HG03175 (cell line): ENCODE results near the gene ZNF630.
"Not testable (repeated sequence)": the region's sequence is repeated elsewhere in the genome, so short reads cannot be mapped to it uniquely, and the experiment has no call there.

Source experiments
- ATAC-seq: cut with Tn5 transposase; IDR thresholded peaks from one replicate; pipeline ENCODE4 v1.9.1; 2021; ENCODE audit warnings: mild to moderate bottlenecking, moderate library complexity; ENCODE audit not compliant: unreplicated experiment

ZNF630 gene

DNA sequence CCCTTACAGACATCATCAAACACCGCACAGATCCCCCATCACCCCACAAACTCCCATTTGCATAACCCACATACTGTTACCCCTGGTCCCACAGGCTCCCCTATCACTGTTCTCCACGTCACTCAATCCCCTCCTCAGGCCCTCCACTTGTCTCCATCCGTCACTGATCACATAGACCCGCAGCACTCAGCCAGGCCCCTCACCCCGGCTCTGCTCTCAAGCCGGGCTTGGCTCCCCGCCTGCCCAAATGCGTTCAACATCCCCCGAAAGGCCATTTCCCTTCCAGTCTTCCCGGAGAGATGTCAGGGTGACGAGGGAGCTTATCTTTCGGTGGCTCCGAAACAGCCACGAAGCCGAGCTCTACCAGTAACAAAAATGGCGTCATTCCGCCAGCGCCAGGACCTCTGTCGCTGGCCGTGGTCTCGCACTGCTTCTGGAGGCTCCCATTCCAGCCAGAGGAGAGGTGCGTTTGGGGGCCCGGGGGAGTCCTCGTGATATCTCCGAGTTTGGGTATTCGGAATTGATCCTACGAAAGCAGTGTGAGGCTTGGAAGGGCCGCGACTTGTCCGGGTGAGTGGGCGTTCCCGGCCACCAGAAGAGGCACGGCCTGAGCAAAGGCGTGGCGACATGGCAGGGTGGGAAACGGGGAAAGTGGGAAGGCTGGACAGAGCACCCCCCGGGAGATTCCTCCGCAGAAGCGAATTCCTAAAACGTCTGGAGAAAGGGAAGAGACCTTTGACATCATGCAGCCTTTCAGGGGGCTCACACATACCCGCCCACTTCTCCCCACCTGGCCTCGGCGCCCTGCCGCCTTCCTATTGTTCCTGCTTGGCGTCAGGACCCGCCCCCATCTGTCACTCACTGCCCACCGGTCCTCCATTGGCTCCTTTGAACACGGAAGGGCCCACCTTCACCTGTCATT is at the start of gene ZNF630:
ZNF630 (minus strand) TSS at position 577 of the 922 bp plus-strand sequence. CDS start 4,754 bp downstream, outside the sequence.
- ATAC-seq: peak; percentile 80

DNA sequence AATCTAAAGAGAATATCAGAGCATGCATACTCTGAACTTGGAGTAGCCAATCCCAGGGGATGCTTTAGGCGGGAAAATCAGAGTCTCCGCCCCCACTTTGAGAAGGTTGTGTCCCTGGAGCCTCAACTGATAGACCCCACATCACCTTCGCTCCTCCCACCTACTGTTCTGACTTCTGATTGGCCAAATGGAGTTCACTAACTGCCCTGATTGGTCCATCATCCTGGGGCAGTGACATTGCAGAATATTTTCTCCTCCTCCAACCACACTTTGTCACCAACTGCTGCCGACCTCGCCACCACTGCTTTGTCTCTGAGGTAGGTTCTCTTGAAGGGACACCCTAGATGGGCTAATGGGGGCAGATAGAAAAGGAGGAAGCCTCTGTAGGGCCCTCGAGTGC is 36.3 kb upstream of the ZNF630 start:
- no peak for ATAC-seq

DNA sequence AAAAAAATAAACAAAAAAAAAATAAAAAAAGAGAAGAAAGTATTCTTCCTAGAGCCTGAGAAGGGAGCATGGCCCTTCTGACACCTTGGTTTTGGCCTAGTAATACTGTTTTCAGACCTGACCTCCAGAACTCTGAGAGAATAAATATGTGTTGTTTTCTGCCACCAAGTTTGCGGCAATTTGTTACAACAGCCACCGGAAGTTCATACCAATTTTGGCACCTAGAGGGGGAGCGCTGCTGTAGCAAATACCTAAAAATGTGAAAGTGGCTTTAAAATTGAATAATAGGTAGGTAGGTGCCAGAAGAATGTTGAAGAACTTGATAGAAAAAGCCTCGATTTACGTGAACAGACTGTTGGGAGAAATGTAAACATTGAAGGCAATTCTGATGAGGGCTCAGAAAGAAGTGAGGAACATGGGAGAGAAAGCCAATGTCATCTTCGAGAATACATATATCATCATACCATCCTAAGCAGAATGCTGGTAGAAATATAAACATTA is 31.5 kb upstream of the ZNF630 start:
- no peak for ATAC-seq

DNA sequence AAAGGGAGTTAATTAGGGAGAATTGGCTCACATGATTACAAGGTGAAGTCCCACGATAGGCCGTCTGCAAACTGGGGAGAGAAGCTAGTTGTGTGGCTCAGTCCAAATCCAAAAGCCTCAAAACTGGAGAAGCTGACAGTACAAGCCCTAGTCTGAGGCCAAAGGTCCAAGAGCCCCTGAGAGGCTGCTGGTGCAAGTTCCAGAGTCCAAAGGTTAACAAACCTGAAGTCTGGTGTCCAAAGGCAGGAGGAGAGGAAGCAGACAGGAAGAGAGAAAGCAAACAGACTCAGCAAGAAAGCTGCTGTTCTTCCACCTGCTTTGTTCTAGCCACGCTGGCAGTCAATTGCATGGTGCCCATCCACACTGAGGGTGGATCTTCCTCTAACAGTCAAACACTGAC is 30.0 kb upstream of the ZNF630 start:
- ATAC-seq: no peak

DNA sequence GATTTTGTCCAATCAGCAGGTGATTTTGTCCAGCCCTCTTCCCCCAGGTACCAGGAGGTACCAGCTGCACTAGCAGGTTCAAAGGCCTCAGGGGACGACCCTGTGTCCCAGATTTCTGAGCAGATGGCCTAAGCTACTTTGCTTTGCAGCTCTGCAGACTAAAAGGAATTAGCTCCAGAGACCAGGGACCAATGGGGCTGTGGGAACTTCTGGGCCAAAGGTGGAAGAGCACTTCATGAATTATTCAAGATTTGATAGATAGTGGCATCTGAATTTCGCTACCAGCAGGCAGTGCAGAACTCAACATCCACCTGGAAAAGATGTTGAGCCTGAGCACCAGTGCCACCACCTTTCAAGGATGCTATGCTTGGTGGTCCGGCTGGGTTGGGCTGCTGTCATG is 21.1 kb upstream of the ZNF630 start:
- ATAC-seq: not testable (repeated sequence)

DNA sequence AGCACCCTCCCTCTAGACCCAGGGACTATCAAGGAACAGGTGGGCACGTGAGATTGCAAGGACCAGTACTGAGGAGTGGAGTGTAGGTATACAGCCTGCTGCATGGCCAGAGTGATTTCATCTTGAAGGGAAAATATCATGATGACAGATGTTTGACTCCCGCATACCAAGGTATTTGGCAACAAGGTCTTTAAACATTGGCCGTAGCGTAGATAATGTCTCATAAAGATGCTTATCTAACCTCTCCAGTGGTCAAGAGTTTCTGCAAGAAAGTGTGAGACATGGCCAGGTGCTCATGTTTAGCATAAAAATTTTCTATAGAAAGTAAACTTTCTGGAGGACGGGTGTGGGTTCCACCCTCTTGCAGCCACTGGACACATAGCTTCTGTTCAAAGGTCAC is 18.7 kb upstream of the ZNF630 start:
- no peak for ATAC-seq

DNA sequence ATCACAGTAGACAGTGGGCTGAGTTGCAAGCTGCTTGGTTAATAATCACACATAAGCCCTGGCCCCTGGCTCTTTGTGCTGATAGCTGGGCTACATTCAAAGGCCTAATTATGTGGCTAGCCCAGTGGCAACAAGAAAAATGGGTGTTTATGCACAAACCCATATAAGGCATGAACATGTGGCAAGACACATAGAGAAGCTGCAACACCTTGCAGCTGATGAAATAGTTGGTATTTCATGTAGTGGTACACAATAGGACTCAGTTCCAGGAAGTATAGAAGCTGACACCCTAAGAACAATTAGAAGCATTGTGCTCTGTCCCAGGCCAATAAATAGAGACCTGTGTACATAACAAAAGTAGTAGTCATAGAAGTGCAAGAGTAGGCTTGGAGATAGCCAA is 14.6 kb upstream of the ZNF630 start:
- no peak for ATAC-seq

DNA sequence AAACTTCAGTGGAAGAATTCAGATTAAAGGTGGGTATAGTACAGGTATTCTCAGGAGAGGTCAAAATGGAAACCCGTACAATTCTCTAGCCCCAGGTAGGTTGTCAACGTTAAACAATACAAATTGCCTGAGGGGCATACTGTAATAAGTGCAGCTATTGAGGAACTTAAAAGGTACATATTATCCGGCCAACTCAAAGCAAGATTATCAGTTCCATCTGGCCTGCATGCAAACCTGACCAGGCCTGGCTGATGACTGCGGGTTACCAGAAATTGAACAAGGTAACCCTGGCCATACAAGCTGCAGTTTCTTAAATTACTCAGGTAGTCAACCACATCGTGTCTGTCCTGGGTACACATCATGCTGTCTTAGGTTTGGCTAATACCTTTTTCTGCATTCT is 12.3 kb upstream of the ZNF630 start:
- ATAC-seq: no peak

DNA sequence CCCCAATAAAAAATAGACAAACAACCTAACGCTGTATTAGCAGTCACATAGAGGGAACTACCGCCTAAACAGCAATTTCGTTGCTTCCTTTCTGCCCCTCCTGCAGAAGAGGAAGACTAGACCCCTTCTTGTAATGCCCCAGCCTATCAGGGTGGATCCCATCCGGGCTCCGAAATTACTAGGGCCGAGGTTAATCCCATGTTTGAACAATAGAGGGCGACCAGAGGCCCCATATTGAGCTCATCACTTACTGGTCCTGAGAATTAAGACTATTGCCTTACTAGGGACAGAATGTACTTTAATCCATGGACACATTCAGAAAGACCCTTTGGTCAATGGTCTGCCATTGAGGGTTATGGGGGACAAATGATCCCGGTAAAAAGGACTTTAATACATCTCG is 11.8 kb upstream of the ZNF630 start:
- no peak for ATAC-seq

DNA sequence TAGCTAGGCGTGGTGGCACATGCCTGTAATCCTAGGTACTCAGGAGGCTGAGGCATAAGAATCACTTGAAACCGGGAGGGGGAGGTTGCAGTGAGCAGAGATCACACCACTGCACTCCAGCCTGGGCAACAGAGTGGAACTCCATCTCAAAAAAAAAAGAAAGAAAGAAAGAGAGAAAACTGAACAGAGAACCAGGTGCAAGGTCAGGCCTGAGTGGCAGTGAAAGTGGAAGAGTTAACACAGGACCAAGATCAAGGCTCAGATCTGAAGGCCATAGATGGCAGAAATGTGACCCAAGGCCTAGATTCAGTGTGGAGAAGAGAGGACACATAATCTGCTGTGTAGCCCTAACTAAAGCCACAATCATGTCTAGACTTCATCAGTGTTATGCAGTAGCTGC is 4.9 kb upstream of the ZNF630 start:
- ATAC-seq: no peak

DNA sequence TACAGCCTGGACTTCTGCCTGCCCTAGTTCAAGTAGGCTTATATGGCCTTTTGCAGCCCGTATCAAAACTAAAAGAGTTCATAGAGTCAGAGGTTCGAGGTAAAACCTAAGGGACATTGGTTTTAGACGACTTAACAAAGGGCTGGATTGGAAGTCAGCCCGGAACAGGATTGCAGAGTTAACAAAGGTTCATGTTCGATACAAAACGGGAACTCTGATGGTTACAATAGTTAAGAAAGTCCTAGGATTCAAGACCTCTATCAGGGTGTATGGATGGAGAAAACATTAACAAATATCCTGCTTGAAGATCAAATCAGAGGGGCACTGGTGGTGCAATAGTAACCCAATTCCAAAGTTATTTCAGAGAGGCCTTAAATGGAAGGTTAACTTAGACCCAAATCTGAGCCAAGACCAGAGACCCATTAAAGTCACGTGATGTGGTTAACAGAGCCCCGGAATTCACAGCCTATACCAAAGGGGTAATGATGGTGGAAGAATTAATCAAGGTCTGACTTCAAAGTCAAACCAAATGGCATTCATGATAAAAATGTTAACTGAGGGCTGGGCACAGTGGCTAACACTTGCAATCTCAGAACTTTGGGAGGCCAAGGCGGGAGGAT is 656 bp upstream of the ZNF630 start:
- ATAC-seq: no peak

DNA sequence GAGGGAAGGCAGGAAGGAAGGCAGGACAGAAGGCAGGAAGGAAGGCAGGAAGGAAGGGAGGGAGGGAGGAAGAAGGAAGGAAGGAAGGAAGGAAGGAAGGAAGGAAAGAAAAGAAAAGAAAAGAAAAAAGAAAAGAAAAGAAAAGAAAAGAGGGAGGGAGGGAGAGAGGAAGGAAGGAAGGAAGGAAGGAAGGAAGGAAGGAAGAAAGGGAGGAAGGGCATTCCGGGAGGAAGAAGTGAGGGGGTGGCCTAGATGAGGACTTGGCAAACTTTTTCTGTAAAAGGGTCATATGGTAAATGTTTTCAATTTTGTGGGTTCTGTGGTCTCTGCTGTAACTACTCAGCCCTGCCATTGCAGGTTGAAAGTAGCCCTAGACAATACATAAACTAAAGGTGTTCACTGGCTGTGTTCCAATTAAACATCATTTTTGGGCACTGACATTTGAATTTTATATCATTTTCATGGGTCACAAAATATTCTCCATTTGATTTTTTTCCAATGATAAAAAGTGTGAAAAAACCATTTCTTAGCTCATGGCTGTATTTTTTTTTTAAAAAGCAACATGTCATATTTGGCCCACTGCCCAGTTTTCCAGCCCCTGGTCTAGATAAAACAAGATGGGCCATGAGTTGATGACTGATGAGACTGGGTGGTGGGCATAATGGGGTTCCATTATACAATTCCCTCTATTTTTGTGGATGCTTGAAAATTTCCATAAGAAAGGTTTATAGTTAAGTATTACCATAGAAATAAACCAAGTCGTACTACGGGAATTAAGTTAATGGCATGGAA is 3.1 kb downstream of the ZNF630 start:
- no peak for ATAC-seq

DNA sequence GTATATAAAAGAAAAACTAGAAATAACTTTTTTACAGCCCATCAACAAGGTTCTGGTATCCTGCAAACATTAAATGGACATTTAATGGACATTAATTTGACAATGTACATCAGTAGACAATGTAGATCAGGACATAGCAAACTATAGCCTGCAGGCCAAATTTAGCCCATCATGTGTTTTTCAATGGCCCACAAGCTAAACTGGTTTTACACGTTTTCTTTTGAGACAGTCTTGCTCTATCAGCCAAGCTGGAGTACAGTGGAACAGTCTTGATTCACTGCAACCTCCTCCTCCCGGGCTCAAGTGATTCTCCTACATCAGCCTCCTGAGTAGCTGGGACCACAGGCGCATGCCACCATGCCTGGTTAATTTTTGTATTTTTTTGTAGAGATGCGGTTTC is 7.2 kb downstream of the ZNF630 start:
- no peak for ATAC-seq

DNA sequence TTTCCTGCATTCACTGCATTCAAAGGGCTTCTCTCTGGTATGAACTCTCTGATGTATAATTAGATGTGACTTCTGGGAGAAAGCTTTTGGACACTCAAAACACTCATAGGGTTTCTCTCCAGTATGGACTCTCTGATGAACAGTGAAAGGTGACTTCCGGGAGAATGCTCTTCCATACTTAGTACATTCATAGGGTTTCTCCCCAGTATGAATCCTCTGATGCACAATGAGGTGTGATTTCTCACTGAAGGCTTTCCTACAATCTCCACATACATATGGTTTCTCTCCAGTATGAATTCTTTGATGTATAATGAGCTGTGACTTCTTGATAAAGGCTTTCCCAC is 12.2 kb downstream of the ZNF630 start:
- no peak for ATAC-seq

DNA sequence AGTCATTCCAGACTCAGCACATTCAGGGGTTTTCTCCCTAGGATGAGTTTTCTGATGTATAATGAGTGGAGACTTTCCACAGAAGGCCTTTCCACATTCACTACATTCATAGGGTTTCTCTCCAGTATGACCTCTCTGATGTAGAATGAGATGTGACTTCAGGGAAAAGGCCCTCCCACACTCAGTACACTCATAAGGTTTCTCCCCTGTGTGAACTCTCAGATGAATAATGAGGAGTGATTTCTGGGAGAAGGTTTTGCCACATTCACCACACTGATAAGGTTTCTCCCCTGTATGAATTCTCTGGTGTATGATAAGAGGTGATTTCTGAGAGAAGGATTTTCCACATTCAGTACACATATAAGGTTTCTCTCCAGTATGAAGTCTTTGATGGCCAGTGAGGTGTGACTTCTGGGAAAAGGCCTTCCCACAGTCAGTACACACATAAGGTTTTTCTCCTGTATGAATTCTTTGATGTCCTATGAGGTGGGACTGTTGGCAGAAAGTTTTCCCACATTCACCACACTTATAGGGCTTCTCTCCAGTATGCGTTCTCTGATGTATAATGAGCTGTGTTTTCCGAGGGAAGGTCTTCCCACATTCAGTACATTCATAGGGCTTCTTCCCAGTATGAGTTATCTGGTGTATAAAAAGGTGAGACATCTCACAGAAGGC is 12.7 kb downstream of the ZNF630 start:
- no peak for ATAC-seq

DNA sequence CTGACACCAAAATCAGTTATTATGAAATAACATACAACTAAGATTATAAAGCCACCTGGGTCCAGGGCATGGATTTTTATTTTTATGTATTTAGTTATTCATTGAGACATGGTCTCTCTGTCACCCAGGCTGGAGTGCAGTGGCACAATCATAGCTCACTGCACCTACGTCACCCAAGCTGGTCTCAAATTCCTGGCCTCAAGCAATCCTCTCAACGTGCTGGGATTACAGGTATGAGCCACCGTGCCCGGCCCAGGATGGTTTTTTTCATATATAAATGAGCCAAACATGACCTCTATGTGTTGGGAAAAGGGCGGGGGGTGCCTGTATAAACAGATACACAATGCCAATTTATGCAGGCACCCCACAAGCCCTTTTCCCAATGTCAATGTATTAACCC is 24.6 kb downstream of the ZNF630 start:
- ATAC-seq: no peak

DNA sequence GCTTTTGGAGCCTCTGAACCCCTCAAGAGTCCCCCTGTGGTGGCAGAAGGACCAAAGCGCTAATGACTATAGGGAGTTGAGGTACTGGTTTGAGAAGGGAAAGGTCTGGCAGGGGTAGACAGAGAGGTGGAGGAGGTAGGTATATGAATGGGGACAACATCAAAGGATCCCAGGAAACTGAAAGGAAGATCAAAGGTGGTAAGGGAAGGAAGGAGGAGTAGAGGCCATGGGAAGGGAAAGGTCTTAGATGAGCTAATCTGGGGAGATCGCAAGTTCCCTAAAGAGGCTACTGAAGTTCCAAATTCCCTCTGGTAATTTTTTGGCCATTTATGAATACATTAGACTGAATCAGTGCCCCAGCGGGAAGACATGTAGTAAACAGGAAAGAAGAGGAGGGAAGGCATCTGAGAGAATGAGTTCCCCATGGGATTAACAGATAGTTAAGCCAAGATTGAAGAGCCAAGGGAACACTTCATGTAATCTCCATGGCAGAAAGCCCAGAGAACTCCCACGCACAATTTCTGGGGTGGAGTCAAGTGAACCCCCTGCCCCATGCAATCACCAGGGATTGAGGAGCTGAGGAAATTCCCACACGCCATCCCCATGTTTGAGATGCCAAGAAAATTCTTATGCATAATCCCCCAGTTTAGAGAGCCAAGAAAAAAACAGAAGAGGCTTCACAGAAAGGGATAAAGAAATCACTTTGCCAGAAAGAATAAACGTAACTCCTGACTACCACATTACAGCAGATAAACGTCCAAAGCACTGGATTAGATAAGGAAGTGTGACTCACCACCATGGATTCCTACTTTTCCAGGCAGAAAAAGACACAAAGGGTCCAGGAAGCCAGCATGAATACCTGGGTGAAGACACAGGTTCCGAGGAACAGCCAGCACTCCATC is 25.8 kb downstream of the ZNF630 start:
- ATAC-seq: no peak

DNA sequence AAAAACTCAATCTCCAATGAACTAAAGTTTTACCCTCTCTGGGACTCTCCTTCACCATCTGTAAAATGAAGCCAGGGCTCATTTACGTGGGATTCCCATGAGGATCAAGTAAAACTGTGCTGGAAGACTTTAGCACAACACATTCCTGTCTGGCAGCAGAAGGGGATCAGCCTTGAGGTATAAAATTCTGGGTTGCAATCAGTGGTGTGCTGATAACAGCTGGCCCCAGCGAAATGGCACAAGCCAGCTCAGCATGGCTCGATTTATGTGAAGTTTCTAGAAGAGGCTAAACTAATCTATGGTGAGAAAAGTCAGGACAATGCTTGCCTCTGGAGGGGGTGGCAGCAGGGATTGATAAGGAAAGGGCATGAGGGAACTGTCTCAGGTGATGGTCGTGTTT is 28.4 kb downstream of the ZNF630 start:
- ATAC-seq: no peak

DNA sequence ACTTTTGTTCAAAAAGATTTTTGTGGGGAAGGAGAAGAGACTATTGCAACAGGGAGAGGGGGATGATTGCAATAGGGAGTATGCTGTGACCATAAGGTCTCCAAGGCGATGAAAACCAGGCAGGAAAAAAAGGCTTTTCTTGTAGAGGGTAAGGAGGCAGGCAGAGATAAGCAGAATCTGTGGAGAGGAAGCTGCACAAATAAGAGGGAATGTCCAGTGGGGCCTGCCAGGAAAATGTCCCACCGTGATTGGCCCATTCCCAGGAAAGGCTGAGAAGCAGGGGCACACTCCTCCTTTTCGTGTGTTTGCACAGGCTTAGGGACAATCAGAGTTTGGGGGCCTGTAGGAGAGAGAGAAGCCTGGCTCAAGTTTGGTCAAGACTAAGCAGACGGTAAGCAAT is 35.5 kb downstream of the ZNF630 start:
- no peak for ATAC-seq

DNA sequence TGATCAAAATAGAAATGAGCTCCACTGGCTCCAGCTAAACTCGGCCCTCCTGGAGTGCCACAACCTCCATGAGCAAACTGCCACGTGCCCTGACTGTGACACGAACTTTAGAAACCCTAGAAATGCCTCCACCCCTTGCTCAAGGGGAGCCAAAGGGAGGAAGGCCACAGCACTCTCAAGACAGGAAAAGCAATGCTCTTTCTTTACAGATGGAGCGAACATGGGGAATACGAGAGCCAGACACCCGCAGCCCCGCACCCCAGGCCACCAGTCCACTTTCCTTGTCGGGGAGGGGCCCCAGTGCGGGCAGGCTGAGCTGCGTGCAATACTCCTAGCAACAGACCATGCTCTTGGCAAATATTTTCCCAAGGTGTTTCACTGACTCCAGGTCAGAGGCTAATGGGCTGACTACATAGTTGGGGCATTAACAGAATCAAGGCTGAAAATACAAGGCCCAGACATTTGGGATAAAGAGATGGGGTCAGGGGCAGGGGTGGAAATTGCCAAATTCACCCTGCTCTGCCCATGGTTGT is 40.7 kb downstream of the ZNF630 start:
- ATAC-seq: not testable (repeated sequence)
